GM12878 (cell line): ENCODE measurements around the gene CNTRL.

Experiments
- CTCF ChIP-seq, 3 experiments: IDR thresholded peaks in 2 of 3; conservative IDR thresholded peaks in 1 of 3; 2 replicates each; pipeline ENCODE4 v1.5.1; 2011; ENCODE audit warnings: low read depth in 3 of 3, low read length in 3 of 3, mild to moderate bottlenecking in 3 of 3, control low read depth in 2 of 3, moderate library complexity in 2 of 3, inconsistent platforms in 1 of 3, mixed read lengths in 1 of 3; ENCODE audit not compliant: control insufficient read depth in 2 of 3, insufficient read depth in 1 of 3; ENCODE audit errors: extremely low read depth in 1 of 3
- NFIC ChIP-seq: IDR thresholded peaks from 2 replicates; pipeline ENCODE4 v1.6.1; 2012; ENCODE audit warnings: low read depth, mild to moderate bottlenecking, inconsistent platforms, low read length, moderate library complexity
- SUZ12 ChIP-seq: fragments of 200-600 bp; sonication (generic); IDR thresholded peaks from one replicate; pipeline ENCODE4 v1.6.1; 2018; ENCODE audit warnings: antibody characterized with exemption, mild to moderate bottlenecking; ENCODE audit not compliant: unreplicated experiment
- YBX1 ChIP-seq: fragments of 450-650 bp; IDR thresholded peaks from 2 replicates; pipeline ENCODE4 v1.6.1; 2016; ENCODE audit warnings: antibody characterized with exemption
- ZNF274 ChIP-seq: IDR thresholded peaks from one replicate; pipeline ENCODE4 v1.8.0; 2011; ENCODE audit not compliant: insufficient read length, insufficient read depth
- TF ChIP-seq, protein P1 (sequence below): IDR thresholded peaks from 2 replicates; pipeline ENCODE4 v1.6.1; 2011; ENCODE audit warnings: borderline replicate concordance, low read depth, mild to moderate bottlenecking, moderate library complexity, low read length; ENCODE audit not compliant: insufficient read depth, poor library complexity, severe bottlenecking
- TF ChIP-seq, protein P2 (sequence below): IDR thresholded peaks from 2 replicates; pipeline ENCODE4 v1.6.1; 2011; ENCODE audit warnings: mild to moderate bottlenecking, low read depth, low read length, moderate library complexity; ENCODE audit not compliant: insufficient replicate concordance

GRCh38 chr9:121206516-121207370, 132.0 kb downstream of the CNTRL start:
- TF ChIP-seq YBX1: no peak
- no peak for TF ChIP-seq NFIC
- no peak for TF ChIP-seq ZNF274
- TF ChIP-seq, protein P1, sequence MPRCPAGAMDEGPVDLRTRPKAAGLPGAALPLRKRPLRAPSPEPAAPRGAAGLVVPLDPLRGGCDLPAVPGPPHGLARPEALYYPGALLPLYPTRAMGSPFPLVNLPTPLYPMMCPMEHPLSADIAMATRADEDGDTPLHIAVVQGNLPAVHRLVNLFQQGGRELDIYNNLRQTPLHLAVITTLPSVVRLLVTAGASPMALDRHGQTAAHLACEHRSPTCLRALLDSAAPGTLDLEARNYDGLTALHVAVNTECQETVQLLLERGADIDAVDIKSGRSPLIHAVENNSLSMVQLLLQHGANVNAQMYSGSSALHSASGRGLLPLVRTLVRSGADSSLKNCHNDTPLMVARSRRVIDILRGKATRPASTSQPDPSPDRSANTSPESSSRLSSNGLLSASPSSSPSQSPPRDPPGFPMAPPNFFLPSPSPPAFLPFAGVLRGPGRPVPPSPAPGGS: no peak
- no peak for TF ChIP-seq CTCF (IDR thresholded peaks at IDR 0.05 in 2 of 3, conservative IDR thresholded peaks at IDR 0.05 in 1 of 3; ENCODE audit: control insufficient read depth in 2 of 3, extremely low read depth in 1 of 3, insufficient read depth in 1 of 3, low read depth in 3 of 3, low read length in 3 of 3)
- TF ChIP-seq, protein P2, sequence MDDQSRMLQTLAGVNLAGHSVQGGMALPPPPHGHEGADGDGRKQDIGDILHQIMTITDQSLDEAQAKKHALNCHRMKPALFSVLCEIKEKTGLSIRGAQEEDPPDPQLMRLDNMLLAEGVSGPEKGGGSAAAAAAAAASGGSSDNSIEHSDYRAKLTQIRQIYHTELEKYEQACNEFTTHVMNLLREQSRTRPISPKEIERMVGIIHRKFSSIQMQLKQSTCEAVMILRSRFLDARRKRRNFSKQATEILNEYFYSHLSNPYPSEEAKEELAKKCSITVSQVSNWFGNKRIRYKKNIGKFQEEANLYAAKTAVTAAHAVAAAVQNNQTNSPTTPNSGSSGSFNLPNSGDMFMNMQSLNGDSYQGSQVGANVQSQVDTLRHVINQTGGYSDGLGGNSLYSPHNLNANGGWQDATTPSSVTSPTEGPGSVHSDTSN: no peak
- TF ChIP-seq SUZ12: no peak
